A673 (cell line): ENCODE data around the gene PMS2. TPM values are rescaled to one million over a fixed set of nuclear protein-coding genes. Genes with fewer than 3 reads are reported as not detected.

ENCODE experiments used
- BruUV-seq: library from RNA; stranded (reverse); fragments of 400-500 nt; replicated peaks from 2 replicates; lab custom pipeline; 2021; lab: Mats Ljungman, UMichigan
- CTCF ChIA-PET: fragments of 300-600 bp; sonication (Branson Sonifier 250); formaldehyde crosslinking; loops from one replicate; lab custom pipeline; 2022; ENCODE audit warnings: antibody characterized with exemption; lab: Charles Lee
- POLR2A ChIA-PET: fragments of 300-600 bp; sonication (Branson Sonifier 250); formaldehyde crosslinking; loops from one replicate; lab custom pipeline; 2022; ENCODE audit warnings: antibody characterized with exemption; ENCODE audit not compliant: low non-redundant PET; lab: Charles Lee
- DNase-seq: peaks from one replicate; pipeline ENCODE4 v3.0.0-alpha.2; 2015; ENCODE audit warnings: low spot score
- H3K27ac ChIP-seq: fragments of 200-600 bp; sonication (generic); 2 replicates; pipeline ENCODE4 v1.5.1; 2016; ENCODE audit warnings: mixed run types, low read depth, mild to moderate bottlenecking, mixed read lengths, antibody characterized with exemption, low read length; ENCODE audit not compliant: poor library complexity, severe bottlenecking
- H3K27me3 ChIP-seq: fragments of 200-600 bp; sonication (generic); replicated peaks from 2 replicates; pipeline ENCODE4 v1.6.1; 2017; ENCODE audit warnings: mixed run types, low read depth, mild to moderate bottlenecking, mixed read lengths, antibody characterized with exemption, low read length; ENCODE audit not compliant: insufficient read depth, poor library complexity
- H3K36me3 ChIP-seq: fragments of 200-600 bp; sonication (generic); 2 replicates; pipeline ENCODE4 v1.6.1; 2016; ENCODE audit warnings: mixed run types, mild to moderate bottlenecking, mixed read lengths, antibody characterized with exemption, low read length; ENCODE audit not compliant: insufficient read depth, poor library complexity, severe bottlenecking
- H3K4me1 ChIP-seq: fragments of 200-600 bp; sonication (generic); 2 replicates; pipeline ENCODE4 v1.6.1; 2017; ENCODE audit warnings: mixed run types, mild to moderate bottlenecking, mixed read lengths, antibody characterized with exemption, low read length; ENCODE audit not compliant: insufficient read depth, poor library complexity, severe bottlenecking
- H3K4me3 ChIP-seq: fragments of 200-600 bp; sonication (generic); 2 replicates; pipeline ENCODE4 v1.5.1; 2016; ENCODE audit warnings: low read depth, mixed run types, mild to moderate bottlenecking, mixed read lengths, low read length; ENCODE audit not compliant: poor library complexity, severe bottlenecking
- H3K9me3 ChIP-seq: fragments of 200-600 bp; sonication (generic); 2 replicates; pipeline ENCODE4 v1.6.1; 2016; ENCODE audit warnings: mixed run types, low read depth, mild to moderate bottlenecking, mixed read lengths, antibody characterized with exemption, low read length; ENCODE audit not compliant: poor library complexity, severe bottlenecking
- CTCF ChIP-seq: fragments of 300-800, 200-600 bp; sonication (generic); conservative IDR thresholded peaks from 2 replicates; pipeline ENCODE4 v1.5.1; 2017; ENCODE audit warnings: low read depth, mild to moderate bottlenecking, antibody characterized with exemption, low read length, moderate library complexity, mixed read lengths
- EZH2 ChIP-seq: fragments of 200-600 bp; sonication (generic); IDR thresholded peaks from 2 replicates; pipeline ENCODE4 v1.6.1; 2017; ENCODE audit warnings: borderline replicate concordance, low read depth, mild to moderate bottlenecking, mixed read lengths, antibody characterized with exemption, low read length; ENCODE audit not compliant: poor library complexity, severe bottlenecking
- intact Hi-C: fragments of 100-400 bp; cut with micrococcal nuclease; formaldehyde crosslinking; loops from one replicate; pipeline ENCODE4 v1.10.0; 2022; ENCODE audit not compliant: unreplicated experiment
- total RNA-seq: library from RNA; stranded (reverse); gene quantifications from 2 replicates; pipeline ENCODE4 v1.2.3, GENCODE V29; 2021

PMS2 gene
- total RNA-seq, 1 experiment from 2014 or later, result 14.6 TPM

DNA sequence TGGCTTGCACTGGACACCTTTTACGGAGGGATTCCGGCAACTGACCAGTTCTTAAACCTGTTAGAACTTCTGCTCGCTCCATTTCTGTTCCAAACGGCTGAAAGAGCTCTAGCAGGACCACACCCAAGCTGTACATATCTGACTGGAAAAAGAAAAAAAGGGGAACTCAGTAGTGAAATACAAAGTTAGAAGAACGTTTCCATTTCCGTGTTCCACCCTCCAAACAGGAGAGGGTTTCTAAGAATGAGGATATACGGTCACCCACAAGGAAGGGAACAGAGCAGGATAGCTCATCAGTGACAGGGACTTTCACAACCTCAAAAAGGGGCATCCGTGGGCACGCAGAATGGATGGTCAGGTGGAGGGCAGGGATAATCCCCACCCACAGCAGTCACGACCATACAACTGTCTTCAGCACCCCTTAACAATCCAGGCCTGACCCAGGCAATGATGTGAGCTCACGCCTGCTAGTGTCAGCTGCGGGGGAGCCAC is 18.0 kb upstream of the PMS2 start:
- no peak for DNase-seq
- TF ChIP-seq EZH2, result no peak
- no peak for TF ChIP-seq CTCF
- BruUV-seq, result no TSS peak
- no peaks in the 10 kb centered on the region for H3K9me3 ChIP-seq
- H3K4me3 ChIP-seq, result no peak overlapping the region
- H3K27ac ChIP-seq, result no peak overlapping the region
- no peaks in the 10 kb centered on the region for H3K4me1 ChIP-seq
- peaks cover 66% of the 10 kb centered on the region for H3K36me3 ChIP-seq
- CTCF ChIA-PET, result no interaction called here
- POLR2A ChIA-PET, result no interaction called here
- intact Hi-C loops, result no loop called here
- H3K27me3 ChIP-seq, result no peaks in the 10 kb centered on the region

DNA sequence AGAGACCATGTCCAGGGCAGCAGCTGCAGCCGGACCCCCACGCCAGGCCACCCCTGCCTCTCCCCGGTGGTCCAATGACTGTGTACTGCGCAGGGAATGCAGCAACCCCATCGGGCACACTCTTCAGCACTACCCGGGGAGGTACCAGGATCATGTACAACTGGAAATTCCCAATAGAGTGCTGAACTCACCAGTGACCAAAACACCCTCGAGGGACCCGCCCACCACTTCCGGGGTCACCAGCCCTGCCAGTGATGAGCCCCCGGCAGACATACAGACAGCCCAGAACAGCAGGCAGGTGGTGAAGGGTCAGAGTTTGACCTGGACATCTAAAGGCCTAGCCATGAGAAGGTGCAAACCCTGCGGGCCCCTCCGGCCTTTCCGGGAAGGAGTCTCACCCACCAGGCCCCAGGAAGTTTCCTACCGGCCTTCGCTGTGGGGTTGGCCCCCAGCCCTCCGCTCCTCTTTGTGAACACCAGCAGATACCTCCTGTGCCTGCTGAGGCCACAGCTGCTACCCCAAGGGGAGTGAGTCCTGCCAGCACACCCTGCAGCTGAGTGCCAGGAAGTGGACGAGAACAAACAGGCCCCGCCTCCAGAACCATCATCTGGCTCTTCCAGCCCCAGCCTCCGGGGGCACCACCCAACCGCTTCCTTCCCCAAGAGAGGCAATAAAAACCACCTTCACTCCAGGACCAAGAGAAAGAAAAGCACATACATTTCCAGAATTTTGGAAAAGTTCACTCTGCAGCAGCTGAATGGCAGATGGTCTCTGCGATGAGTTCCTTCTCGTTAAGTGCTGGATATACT is 17.4 kb upstream of the PMS2 start:
- Histone ChIP-seq H3K27ac (no peak overlapping the region), H3K27me3 (no peaks in the 10 kb centered on the region), H3K4me3 (no peak overlapping the region), H3K36me3 (peaks cover 73% of the 10 kb centered on the region), H3K9me3 (no peaks in the 10 kb centered on the region), H3K4me1 (no peaks in the 10 kb centered on the region)
- intact Hi-C loops, result no loop called here
- CTCF ChIA-PET, result no interaction called here
- POLR2A ChIA-PET, result no interaction called here
- peak; percentile 60 for DNase-seq
- TF ChIP-seq CTCF (peak; percentile 48), EZH2 (no peak)
- no TSS peak for BruUV-seq

DNA sequence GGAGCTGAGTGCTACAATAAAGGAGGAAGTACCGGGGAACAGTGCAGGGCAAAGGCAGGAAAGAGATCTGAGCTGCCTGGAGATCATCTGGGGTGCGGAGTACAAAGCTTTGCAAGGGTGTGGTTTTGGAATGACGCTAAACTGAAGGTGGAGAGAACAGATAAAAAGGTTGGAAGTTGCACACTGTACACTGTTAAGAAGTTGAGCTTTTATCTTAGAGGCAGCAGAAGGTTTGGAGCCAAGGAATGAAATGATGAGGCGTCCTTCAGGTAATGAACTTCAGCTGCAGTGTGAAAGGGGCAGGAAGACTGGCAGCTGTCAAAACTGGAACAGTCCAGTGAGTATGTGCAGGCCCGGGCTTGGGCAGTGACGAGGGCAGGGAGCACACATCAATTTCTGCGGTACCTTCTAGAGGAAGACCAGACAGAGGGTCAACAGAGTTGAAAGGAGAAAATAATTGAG is 15.2 kb upstream of the PMS2 start:
- Histone ChIP-seq H3K4me3 (no peak overlapping the region), H3K27ac (no peak overlapping the region), H3K27me3 (no peaks in the 10 kb centered on the region), H3K36me3 (peaks cover 94% of the 10 kb centered on the region), H3K9me3 (no peaks in the 10 kb centered on the region), H3K4me1 (no peaks in the 10 kb centered on the region)
- POLR2A ChIA-PET, result no interaction called here
- CTCF ChIA-PET, result interaction anchor here (0.6 kb wide), 2 partner anchors 8 to 270 kb away, joined by 7 to 9 read pairs; no protein-coding TSS in a partner anchor
- no peak for TF ChIP-seq CTCF
- intact Hi-C loops, result no loop called here
- no peak for DNase-seq
- TSS peak; percentile 87 for BruUV-seq
